Measurements from ENCODE around the gene OLFM2.

Gene OLFM2

DNA sequence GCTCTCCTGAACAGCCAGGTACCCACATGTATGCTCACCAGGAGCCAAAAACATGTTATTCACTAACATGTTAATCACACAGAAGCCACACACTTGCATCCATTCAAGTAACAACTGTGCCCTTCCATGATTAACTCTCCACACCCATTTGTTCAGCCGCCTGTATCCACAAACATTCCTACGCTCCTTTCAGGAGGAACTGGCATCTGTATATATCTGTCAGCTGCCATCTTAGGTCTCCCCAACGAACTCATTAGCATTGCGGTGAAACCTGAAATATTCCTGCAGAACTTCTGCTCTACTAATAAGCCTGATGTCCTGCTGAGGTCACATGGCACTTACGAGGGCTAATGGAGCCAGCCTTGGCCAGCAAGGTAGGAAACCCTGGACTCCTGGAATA lies 33.0 kb downstream of the OLFM2 start:
- H2BK5ac ChIP-seq (ENCODE audit: low read length) = no peak overlapping the region
- no peak overlapping the region for H4K8ac ChIP-seq (ENCODE audit: low read depth, low read length)
- H3K27me3 ChIP-seq (ENCODE audit: insufficient read depth, low read length, poor library complexity) = no peaks in the 10 kb centered on the region
- H4K5ac ChIP-seq (ENCODE audit: low read length) = no peak overlapping the region
- H3K18ac ChIP-seq (ENCODE audit: low read length) = no peak overlapping the region
- peaks cover 5% of the 10 kb centered on the region for H3K4me1 ChIP-seq (ENCODE audit: control insufficient read depth, low read depth, low read length)
- no peak overlapping the region for H3K4me3 ChIP-seq (ENCODE audit: low read length)
- H3K79me2 ChIP-seq (ENCODE audit: control insufficient read depth, insufficient read depth, low read length) = no peaks in the 10 kb centered on the region
- H3K23ac ChIP-seq (ENCODE audit: low read length) = no peak overlapping the region
- H3K56ac ChIP-seq (ENCODE audit: low read length) = no peak overlapping the region
- H2BK120ac ChIP-seq (ENCODE audit: low read depth, low read length) = no peak overlapping the region
- H2BK15ac ChIP-seq (replicated peaks; ENCODE audit: low read depth) = no peak overlapping the region
- no peak overlapping the region for H2AK5ac ChIP-seq (ENCODE audit: low read length)
- H3K36me3 ChIP-seq (ENCODE audit: control insufficient read depth, insufficient read depth, low read length) = no peaks in the 10 kb centered on the region
- H3K4ac ChIP-seq (ENCODE audit: low read depth, low read length) = no peak overlapping the region
- H3K4me2 ChIP-seq (ENCODE audit: low read length) = no peak overlapping the region
- DNase-seq = no peak
- no CpG with 5 or more reads among the region's 5 CpGs for WGBS (ENCODE audit: extremely low coverage, insufficient coverage, low lambda C conversion rate)
- H3K9ac ChIP-seq (ENCODE audit: low read length) = no peak overlapping the region
- no peak overlapping the region for H3K27ac ChIP-seq (ENCODE audit: low read depth, low read length)
- H3K79me1 ChIP-seq (ENCODE audit: low read length) = peaks cover 3% of the 10 kb centered on the region

DNA sequence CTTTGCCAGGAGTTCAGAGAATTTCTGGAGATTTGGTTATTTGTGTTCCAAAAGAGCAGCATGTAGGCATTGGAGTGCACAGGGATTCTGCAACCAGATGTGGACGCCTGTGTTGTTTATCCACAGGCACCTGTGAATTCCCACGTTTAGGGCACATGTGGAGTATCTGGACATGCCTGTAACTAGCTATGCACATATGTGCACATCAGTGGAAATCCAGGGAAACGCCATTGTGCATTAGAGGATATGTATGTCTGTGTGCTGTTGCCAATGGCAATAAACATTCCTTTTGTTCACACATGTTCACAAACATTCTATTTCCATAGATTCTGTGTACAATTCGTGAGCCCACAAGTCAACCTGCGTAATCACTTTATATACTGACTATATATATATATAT lies 34.7 kb downstream of the OLFM2 start:
- Histone ChIP-seq H3K4me2 (ENCODE audit: low read length) (no peak overlapping the region), H4K5ac (ENCODE audit: low read length) (no peak overlapping the region), H3K79me1 (ENCODE audit: low read length) (peaks cover 3% of the 10 kb centered on the region), H3K36me3 (ENCODE audit: control insufficient read depth, insufficient read depth, low read length) (no peaks in the 10 kb centered on the region), H3K18ac (ENCODE audit: low read length) (no peak overlapping the region), H3K23ac (ENCODE audit: low read length) (no peak overlapping the region), H3K4ac (ENCODE audit: low read depth, low read length) (no peak overlapping the region), H2BK15ac (replicated peaks; ENCODE audit: low read depth) (no peak overlapping the region), H3K9ac (ENCODE audit: low read length) (no peak overlapping the region), H2AK5ac (ENCODE audit: low read length) (no peak overlapping the region), H2BK120ac (ENCODE audit: low read depth, low read length) (no peak overlapping the region), H4K8ac (ENCODE audit: low read depth, low read length) (no peak overlapping the region), H3K27me3 (ENCODE audit: insufficient read depth, low read length, poor library complexity) (no peaks in the 10 kb centered on the region), H3K56ac (ENCODE audit: low read length) (no peak overlapping the region), H3K27ac (ENCODE audit: low read depth, low read length) (no peak overlapping the region), H2BK5ac (ENCODE audit: low read length) (no peak overlapping the region), H3K79me2 (ENCODE audit: control insufficient read depth, insufficient read depth, low read length) (no peaks in the 10 kb centered on the region), H3K4me3 (ENCODE audit: low read length) (no peak overlapping the region), H3K4me1 (ENCODE audit: control insufficient read depth, low read depth, low read length) (peaks cover 5% of the 10 kb centered on the region)
- no CpG with 5 or more reads among the region's 5 CpGs for WGBS (ENCODE audit: extremely low coverage, insufficient coverage, low lambda C conversion rate)
- DNase-seq = no peak

DNA sequence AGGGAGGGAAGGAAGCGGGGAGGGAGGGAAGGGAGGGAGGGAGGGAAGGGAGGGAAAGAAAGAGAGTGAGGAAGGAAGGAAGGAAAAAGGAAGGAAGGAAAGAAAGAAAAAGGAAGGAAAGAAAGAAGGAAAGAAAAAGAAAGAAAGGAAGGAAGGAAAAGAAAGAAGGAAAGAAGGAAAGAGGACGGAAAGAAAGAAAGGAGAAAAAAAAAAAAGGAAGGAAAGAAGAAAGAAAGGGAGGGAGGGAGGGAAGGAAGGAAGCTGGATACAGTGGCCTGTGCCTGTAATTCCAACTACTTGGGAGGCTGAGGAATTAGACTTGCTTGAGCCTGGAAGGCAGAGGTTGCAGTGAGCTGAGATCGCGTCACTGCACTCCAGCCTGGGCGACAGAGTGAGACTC lies 35.3 kb downstream of the OLFM2 start:
- no peak overlapping the region for H2BK120ac ChIP-seq (ENCODE audit: low read depth, low read length)
- H3K23ac ChIP-seq (ENCODE audit: low read length) = no peak overlapping the region
- H3K18ac ChIP-seq (ENCODE audit: low read length) = no peak overlapping the region
- no peaks in the 10 kb centered on the region for H3K27me3 ChIP-seq (ENCODE audit: insufficient read depth, low read length, poor library complexity)
- no peak overlapping the region for H2BK15ac ChIP-seq (replicated peaks; ENCODE audit: low read depth)
- no peak overlapping the region for H4K8ac ChIP-seq (ENCODE audit: low read depth, low read length)
- no peaks in the 10 kb centered on the region for H3K36me3 ChIP-seq (ENCODE audit: control insufficient read depth, insufficient read depth, low read length)
- no peak overlapping the region for H3K4me3 ChIP-seq (ENCODE audit: low read length)
- H2BK5ac ChIP-seq (ENCODE audit: low read length) = no peak overlapping the region
- no peak overlapping the region for H4K5ac ChIP-seq (ENCODE audit: low read length)
- H3K27ac ChIP-seq (ENCODE audit: low read depth, low read length) = no peak overlapping the region
- no peaks in the 10 kb centered on the region for H3K79me2 ChIP-seq (ENCODE audit: control insufficient read depth, insufficient read depth, low read length)
- H3K4me2 ChIP-seq (ENCODE audit: low read length) = no peak overlapping the region
- whole genome bisulfite sequencing (ENCODE audit: extremely low coverage, insufficient coverage, low lambda C conversion rate) = no CpG with 5 or more reads among the region's 5 CpGs
- H3K79me1 ChIP-seq (ENCODE audit: low read length) = peaks cover 3% of the 10 kb centered on the region
- DNase-seq = no peak
- no peak overlapping the region for H2AK5ac ChIP-seq (ENCODE audit: low read length)
- no peak overlapping the region for H3K56ac ChIP-seq (ENCODE audit: low read length)
- H3K4me1 ChIP-seq (ENCODE audit: control insufficient read depth, low read depth, low read length) = peaks cover 5% of the 10 kb centered on the region
- no peak overlapping the region for H3K9ac ChIP-seq (ENCODE audit: low read length)
- no peak overlapping the region for H3K4ac ChIP-seq (ENCODE audit: low read depth, low read length)

DNA sequence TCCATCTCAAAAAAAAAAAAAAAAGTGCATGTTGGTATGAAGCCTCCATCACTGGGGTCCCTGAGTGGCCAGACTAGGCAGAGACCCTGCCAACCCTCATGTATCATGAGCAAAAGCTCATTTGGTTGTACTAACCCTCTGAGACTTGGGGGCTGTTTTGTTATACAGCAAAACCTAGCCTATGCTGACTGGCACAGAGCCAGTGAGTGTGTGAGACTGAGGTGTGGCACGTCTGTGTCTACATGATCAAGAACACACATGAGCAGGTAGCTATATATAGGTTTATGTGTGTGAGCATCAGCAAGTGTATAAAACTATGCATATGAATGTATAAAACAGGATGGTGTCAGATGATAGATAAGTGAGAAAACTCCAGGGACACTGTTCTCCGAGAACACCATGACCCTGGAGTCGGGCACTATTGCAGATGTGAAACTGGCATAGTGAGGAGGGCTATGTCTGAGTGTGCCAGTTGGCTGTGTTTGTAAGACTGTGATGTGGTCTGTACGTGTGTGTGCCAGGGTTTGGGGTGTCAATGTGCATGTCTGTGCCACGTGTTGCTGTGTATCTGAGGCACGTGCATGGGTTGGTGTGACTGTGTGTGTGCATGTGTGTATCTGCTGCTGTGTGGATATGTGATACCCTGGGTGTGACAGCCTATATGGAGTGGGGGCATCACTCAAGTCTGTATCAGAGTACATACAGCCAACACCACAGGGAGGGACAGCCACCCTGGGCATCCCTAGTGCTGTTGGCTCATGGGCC lies 44.5 kb downstream of the OLFM2 start:
- Histone ChIP-seq H3K27ac (ENCODE audit: low read depth, low read length) (no peak overlapping the region), H2BK120ac (ENCODE audit: low read depth, low read length) (no peak overlapping the region), H4K5ac (ENCODE audit: low read length) (no peak overlapping the region), H2BK15ac (replicated peaks; ENCODE audit: low read depth) (no peak overlapping the region), H3K4me2 (ENCODE audit: low read length) (no peak overlapping the region), H3K4me1 (ENCODE audit: control insufficient read depth, low read depth, low read length) (no peaks in the 10 kb centered on the region), H2AK5ac (ENCODE audit: low read length) (no peak overlapping the region), H3K23ac (ENCODE audit: low read length) (no peak overlapping the region), H4K8ac (ENCODE audit: low read depth, low read length) (no peak overlapping the region), H3K36me3 (ENCODE audit: control insufficient read depth, insufficient read depth, low read length) (no peaks in the 10 kb centered on the region), H3K56ac (ENCODE audit: low read length) (no peak overlapping the region), H3K79me2 (ENCODE audit: control insufficient read depth, insufficient read depth, low read length) (no peaks in the 10 kb centered on the region), H3K9ac (ENCODE audit: low read length) (no peak overlapping the region), H2BK5ac (ENCODE audit: low read length) (no peak overlapping the region), H3K18ac (ENCODE audit: low read length) (no peak overlapping the region), H3K27me3 (ENCODE audit: insufficient read depth, low read length, poor library complexity) (no peaks in the 10 kb centered on the region), H3K4me3 (ENCODE audit: low read length) (no peak overlapping the region), H3K4ac (ENCODE audit: low read depth, low read length) (no peak overlapping the region), H3K79me1 (ENCODE audit: low read length) (peaks cover 3% of the 10 kb centered on the region)
- DNase-seq = no peak
- no CpG with 5 or more reads among the region's 6 CpGs for WGBS (ENCODE audit: extremely low coverage, insufficient coverage, low lambda C conversion rate)

DNA sequence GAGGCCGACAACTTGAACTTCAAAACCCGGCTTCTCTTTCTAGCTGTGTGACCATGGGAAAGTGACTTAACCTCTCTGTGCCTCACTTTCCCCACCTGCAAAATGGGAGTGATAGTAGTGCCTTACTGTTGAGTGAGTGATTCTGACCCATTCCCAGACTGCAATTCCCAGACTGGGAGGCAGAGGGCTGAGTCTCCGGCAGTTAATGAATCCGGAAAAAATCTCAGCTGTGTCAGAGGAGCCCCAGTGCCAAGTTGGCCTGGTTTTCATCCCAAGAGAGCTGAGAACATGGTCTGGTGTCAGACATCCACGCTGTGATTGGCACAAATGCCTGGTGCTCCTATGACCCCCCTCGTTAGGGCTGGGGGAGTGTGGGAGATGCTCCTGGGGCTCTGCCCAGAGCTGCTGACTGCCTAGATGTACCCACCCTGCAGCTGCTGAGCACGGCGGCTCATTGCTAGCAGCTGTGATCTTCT lies 51.2 kb downstream of the OLFM2 start:
- DNase-seq = peak; percentile 40
- no peak overlapping the region for H3K4ac ChIP-seq (ENCODE audit: low read depth, low read length)
- no peak overlapping the region for H3K23ac ChIP-seq (ENCODE audit: low read length)
- no peak overlapping the region for H3K27ac ChIP-seq (ENCODE audit: low read depth, low read length)
- no peak overlapping the region for H3K4me2 ChIP-seq (ENCODE audit: low read length)
- H4K5ac ChIP-seq (ENCODE audit: low read length) = no peak overlapping the region
- no peaks in the 10 kb centered on the region for H3K4me1 ChIP-seq (ENCODE audit: control insufficient read depth, low read depth, low read length)
- H3K79me1 ChIP-seq (ENCODE audit: low read length) = no peaks in the 10 kb centered on the region
- whole genome bisulfite sequencing (ENCODE audit: extremely low coverage, insufficient coverage, low lambda C conversion rate) = no CpG with 5 or more reads among the region's 8 CpGs
- H3K56ac ChIP-seq (ENCODE audit: low read length) = no peak overlapping the region
- no peak overlapping the region for H4K8ac ChIP-seq (ENCODE audit: low read depth, low read length)
- H3K18ac ChIP-seq (ENCODE audit: low read length) = no peak overlapping the region
- H3K36me3 ChIP-seq (ENCODE audit: control insufficient read depth, insufficient read depth, low read length) = no peaks in the 10 kb centered on the region
- no peaks in the 10 kb centered on the region for H3K27me3 ChIP-seq (ENCODE audit: insufficient read depth, low read length, poor library complexity)
- H2BK15ac ChIP-seq (replicated peaks; ENCODE audit: low read depth) = no peak overlapping the region
- H3K79me2 ChIP-seq (ENCODE audit: control insufficient read depth, insufficient read depth, low read length) = no peaks in the 10 kb centered on the region
- no peak overlapping the region for H2BK120ac ChIP-seq (ENCODE audit: low read depth, low read length)
- H3K4me3 ChIP-seq (ENCODE audit: low read length) = no peak overlapping the region
- H3K9ac ChIP-seq (ENCODE audit: low read length) = no peak overlapping the region
- H2AK5ac ChIP-seq (ENCODE audit: low read length) = no peak overlapping the region
- no peak overlapping the region for H2BK5ac ChIP-seq (ENCODE audit: low read length)

DNA sequence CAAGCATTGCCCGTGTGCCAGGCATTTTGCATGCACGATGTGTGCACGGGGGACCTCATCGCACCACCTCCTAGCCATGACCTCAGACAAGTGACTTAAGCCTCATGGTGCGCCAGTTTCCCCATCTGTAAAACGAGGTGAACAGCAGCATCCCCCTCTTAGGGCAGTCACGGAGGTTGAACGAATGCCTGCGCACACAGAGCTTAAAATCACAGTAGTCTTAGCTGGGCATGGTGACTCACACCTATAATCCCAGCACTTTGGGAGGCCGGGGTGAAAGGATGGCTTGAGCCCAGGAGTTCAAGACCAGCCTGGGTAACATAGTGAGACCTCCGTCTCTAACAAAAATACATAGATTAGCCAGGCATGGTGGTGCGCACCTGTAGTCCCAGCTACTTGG lies 52.6 kb downstream of the OLFM2 start:
- Histone ChIP-seq H3K9ac (ENCODE audit: low read length) (no peak overlapping the region), H2BK5ac (ENCODE audit: low read length) (no peak overlapping the region), H2BK120ac (ENCODE audit: low read depth, low read length) (no peak overlapping the region), H3K4me3 (ENCODE audit: low read length) (no peak overlapping the region), H3K79me1 (ENCODE audit: low read length) (no peaks in the 10 kb centered on the region), H2AK5ac (ENCODE audit: low read length) (no peak overlapping the region), H3K4ac (ENCODE audit: low read depth, low read length) (no peak overlapping the region), H3K79me2 (ENCODE audit: control insufficient read depth, insufficient read depth, low read length) (no peaks in the 10 kb centered on the region), H3K27me3 (ENCODE audit: insufficient read depth, low read length, poor library complexity) (no peaks in the 10 kb centered on the region), H4K8ac (ENCODE audit: low read depth, low read length) (no peak overlapping the region), H3K36me3 (ENCODE audit: control insufficient read depth, insufficient read depth, low read length) (no peaks in the 10 kb centered on the region), H3K18ac (ENCODE audit: low read length) (no peak overlapping the region), H3K4me1 (ENCODE audit: control insufficient read depth, low read depth, low read length) (no peaks in the 10 kb centered on the region), H4K5ac (ENCODE audit: low read length) (no peak overlapping the region), H3K27ac (ENCODE audit: low read depth, low read length) (no peak overlapping the region), H3K23ac (ENCODE audit: low read length) (no peak overlapping the region), H3K56ac (ENCODE audit: low read length) (no peak overlapping the region), H2BK15ac (replicated peaks; ENCODE audit: low read depth) (no peak overlapping the region), H3K4me2 (ENCODE audit: low read length) (no peak overlapping the region)
- no CpG with 5 or more reads among the region's 12 CpGs for WGBS (ENCODE audit: extremely low coverage, insufficient coverage, low lambda C conversion rate)
- no peak for DNase-seq
